Breast epithelium (tissue), 3 donors: ENCODE results near the gene CCDC170.
"Not testable (repeated sequence)": the region's sequence is repeated elsewhere in the genome, so short reads cannot be mapped to it uniquely, and the experiment has no call there.

Experiments
- CTCF ChIP-seq, 3 donors: fragments of 450-650 bp; IDR thresholded peaks; one replicate each; pipeline ENCODE4 v1.5.1; 2016 to 2017; ENCODE audit warnings: antibody characterized with exemption in 3 of 3, mild to moderate bottlenecking in 3 of 3, moderate library complexity in 3 of 3
- POLR2A ChIP-seq: fragments of 450-650 bp; IDR thresholded peaks from one replicate; pipeline ENCODE4 v1.6.1; 2016; ENCODE audit warnings: antibody characterized with exemption, mild to moderate bottlenecking, moderate library complexity
- POLR2AphosphoS5 ChIP-seq, 3 donors: sonication (generic); formaldehyde crosslinking; IDR thresholded peaks; one replicate each; pipeline ENCODE4 v1.6.1; 2017; ENCODE audit warnings: antibody characterized with exemption in 3 of 3

- not testable (repeated sequence) for TF ChIP-seq POLR2AphosphoS5 (IDR thresholded peaks at IDR 0.05); CTCF (IDR thresholded peaks at IDR 0.05); POLR2A
Observed at GRCh38 chr6:151455751-151456398, 37.9 kb upstream of the CCDC170 start.
